WERI-Rb-1 (cell line): Measurements from ENCODE around the gene KLF5.
"Not testable (repeated sequence)": the region's sequence is repeated elsewhere in the genome, so short reads cannot be mapped to it uniquely, and the experiment has no call there.

Experiments
- DNase-seq: peaks from one replicate; pipeline ENCODE4 v3.0.0-alpha.2; 2020
- H3K27ac ChIP-seq: fragments of 250-450 bp; sonication (Bioruptor Pico); 2 replicates; pipeline ENCODE4 v1.5.1; 2020; ENCODE audit warnings: mild to moderate bottlenecking, moderate library complexity
- H3K27me3 ChIP-seq: fragments of 250-450 bp; sonication (Bioruptor Pico); 2 replicates; pipeline ENCODE4 v1.5.1; 2021; ENCODE audit warnings: mild to moderate bottlenecking, low read depth, moderate library complexity; ENCODE audit not compliant: insufficient read depth, severe bottlenecking
- H3K36me3 ChIP-seq: fragments of 250-450 bp; sonication (Bioruptor Pico); 2 replicates; pipeline ENCODE4 v1.5.1; 2020; ENCODE audit warnings: mild to moderate bottlenecking, moderate library complexity
- H3K4me3 ChIP-seq: 2 replicates; pipeline ENCODE4 v1.5.1; 2011; ENCODE audit warnings: low read depth, mild to moderate bottlenecking, control low read depth, low read length
- H3K9me3 ChIP-seq: fragments of 250-450 bp; sonication (Bioruptor Pico); 2 replicates; pipeline ENCODE4 v1.5.1; 2021; ENCODE audit warnings: mild to moderate bottlenecking, moderate library complexity; ENCODE audit not compliant: severe bottlenecking
- TF ChIP-seq, protein P1 (sequence below): IDR thresholded peaks from 2 replicates; pipeline ENCODE4 v1.5.1; 2011; ENCODE audit warnings: low read depth, mild to moderate bottlenecking, control low read depth, inconsistent platforms, low read length

The KLF5 gene

DNA sequence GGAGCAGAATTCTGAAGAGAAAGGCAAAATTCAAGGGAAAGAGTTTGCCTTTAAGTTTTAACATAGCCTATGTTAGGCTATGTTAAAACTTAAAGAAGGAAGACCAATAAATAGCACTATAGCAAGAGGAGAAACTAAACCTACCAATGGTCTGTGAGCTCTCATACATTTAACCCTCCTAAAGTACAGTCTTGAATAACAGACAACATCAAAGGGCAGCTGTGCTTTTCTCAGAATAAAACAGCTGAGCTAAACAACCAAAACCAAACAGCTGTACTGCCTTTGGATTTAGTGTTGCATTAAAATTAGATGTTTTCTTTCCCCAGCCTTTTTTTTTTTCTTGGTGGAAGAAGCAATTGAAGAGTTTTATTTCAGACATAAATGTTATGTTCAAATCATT lies 34.0 kb downstream of the KLF5 start:
- no peaks in the 10 kb centered on the region for H3K36me3 ChIP-seq
- no peak overlapping the region for H3K4me3 ChIP-seq
- no peak for DNase-seq
- no peaks in the 10 kb centered on the region for H3K9me3 ChIP-seq
- no peak overlapping the region for H3K27ac ChIP-seq
- TF ChIP-seq, protein P1, sequence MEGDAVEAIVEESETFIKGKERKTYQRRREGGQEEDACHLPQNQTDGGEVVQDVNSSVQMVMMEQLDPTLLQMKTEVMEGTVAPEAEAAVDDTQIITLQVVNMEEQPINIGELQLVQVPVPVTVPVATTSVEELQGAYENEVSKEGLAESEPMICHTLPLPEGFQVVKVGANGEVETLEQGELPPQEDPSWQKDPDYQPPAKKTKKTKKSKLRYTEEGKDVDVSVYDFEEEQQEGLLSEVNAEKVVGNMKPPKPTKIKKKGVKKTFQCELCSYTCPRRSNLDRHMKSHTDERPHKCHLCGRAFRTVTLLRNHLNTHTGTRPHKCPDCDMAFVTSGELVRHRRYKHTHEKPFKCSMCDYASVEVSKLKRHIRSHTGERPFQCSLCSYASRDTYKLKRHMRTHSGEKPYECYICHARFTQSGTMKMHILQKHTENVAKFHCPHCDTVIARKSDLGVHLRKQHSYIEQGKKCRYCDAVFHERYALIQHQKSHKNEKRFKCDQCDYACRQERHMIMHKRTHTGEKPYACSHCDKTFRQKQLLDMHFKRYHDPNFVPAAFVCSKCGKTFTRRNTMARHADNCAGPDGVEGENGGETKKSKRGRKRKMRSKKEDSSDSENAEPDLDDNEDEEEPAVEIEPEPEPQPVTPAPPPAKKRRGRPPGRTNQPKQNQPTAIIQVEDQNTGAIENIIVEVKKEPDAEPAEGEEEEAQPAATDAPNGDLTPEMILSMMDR: no peak
- no peaks in the 10 kb centered on the region for H3K27me3 ChIP-seq

DNA sequence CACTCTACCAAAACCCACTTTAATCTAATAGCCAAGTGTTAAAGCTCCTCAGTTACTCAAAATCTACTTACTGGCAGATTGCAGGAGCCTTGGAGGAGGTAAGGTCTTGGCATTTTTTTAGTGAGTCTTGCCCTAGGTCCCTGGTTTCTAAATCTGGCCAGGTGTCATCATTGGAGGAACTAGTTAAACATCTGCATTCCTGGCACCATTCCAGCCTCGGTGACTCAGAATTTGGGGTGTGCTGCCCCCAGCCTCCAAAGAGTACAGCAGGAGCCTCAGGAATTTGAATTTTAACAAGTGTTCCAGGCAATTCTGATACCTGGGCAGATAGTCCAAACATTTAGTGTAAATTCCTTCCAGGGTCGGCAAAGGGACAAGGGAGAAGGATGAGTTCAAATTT lies 37.4 kb downstream of the KLF5 start:
- no peak overlapping the region for H3K27ac ChIP-seq
- H3K4me3 ChIP-seq: no peak overlapping the region
- no peaks in the 10 kb centered on the region for H3K27me3 ChIP-seq
- no peak for DNase-seq
- TF ChIP-seq, protein P1: no peak
- no peaks in the 10 kb centered on the region for H3K9me3 ChIP-seq
- H3K36me3 ChIP-seq: no peaks in the 10 kb centered on the region

DNA sequence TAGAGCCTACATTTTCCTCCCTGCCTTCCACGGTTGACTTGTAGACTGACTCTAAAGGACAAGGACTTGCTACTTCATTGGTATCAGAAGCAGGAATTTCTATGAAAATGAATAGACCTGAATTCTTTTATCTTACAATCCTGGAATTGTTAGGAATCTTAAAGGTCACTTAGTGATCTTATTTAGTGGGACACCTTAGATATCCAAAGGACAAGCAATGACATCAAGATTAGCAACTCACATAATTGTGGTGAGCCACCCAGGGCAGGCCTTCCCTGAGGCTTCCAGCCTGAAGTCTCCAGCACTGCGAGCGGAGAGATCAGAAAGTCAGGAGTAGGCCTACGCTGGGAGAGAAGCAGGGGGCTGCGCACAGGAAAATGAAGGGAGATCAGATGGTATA lies 37.8 kb downstream of the KLF5 start:
- H3K4me3 ChIP-seq: no peak overlapping the region
- no peak for DNase-seq
- H3K9me3 ChIP-seq: no peaks in the 10 kb centered on the region
- no peak overlapping the region for H3K27ac ChIP-seq
- TF ChIP-seq, protein P1: no peak
- no peaks in the 10 kb centered on the region for H3K36me3 ChIP-seq
- no peaks in the 10 kb centered on the region for H3K27me3 ChIP-seq

DNA sequence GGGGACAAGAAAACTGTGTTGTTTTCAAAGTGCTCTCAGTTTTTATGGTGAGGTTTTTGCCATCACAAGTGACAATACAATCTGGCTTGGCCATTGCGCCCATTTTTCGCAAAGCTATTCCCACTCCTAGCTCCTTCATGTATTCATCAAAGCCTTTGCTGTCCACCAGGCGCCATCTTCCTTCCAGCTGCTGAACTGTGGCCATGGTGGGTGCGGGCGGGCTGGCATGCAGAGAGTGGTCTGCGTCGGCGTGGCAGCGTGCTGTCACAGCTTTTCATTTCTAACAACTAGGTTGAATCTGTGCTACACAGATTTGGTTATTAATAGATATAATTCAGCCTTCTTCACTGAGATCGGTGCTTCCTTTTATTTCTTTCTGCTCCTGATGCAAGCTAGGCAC lies 42.0 kb downstream of the KLF5 start:
- not testable (repeated sequence) for H3K27ac ChIP-seq, DNase-seq

DNA sequence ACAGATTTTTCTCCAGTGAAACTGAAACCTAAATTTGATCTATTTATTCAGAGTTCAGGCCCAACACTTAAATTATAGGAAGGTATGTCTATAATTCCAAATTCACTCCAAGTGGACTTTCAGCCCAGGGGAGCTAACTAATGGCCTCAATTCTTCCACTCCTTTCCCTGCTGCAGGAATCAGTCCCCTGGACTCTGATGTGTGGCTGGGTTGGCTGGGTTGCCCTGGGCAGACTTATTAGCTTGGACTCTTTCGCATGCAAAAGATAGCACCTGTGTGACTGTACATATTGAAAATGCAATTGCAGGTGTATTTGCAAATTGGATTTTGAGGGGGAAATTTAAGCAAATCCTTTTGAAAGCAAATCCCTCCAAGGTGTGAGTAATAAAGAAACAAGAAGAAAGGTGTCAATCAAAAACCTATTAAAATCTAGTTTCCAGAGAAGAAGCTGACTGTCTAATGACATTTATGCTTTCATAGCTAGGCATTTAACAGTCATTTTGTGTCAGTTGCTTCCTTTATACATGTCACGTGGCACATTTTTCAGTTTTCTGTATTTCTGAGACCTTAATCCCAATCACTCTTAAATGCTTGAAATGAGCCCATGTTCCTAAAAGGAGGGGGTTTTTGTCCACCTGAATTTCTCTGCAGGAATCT lies 42.7 kb downstream of the KLF5 start:
- Histone ChIP-seq H3K36me3 (no peaks in the 10 kb centered on the region), H3K9me3 (no peaks in the 10 kb centered on the region), H3K27me3 (no peaks in the 10 kb centered on the region)

More for the DNA sequence above, 42.0 kb downstream of the KLF5 start:
- H3K27me3 ChIP-seq, H3K9me3 ChIP-seq, H3K36me3 ChIP-seq, H3K4me3 ChIP-seq: not testable (repeated sequence)

DNA sequence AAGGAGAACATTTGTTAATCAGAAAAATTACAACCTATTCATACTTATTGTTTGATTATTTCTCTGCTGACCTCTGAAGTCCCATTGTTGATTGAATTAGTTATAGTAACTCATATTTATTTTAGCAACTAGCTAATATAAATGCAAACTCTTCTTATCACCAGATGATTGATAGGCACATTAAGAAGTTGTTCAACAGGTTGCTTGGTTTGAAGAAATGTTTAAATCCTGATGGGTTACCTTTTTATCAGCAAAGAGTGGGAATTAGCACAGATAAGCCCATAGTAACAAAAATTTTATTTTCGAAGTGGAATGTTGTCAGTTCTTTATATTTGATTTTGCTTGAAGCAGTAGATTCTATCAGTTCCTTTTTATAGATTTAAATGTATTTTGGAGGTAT lies 44.4 kb downstream of the KLF5 start:
- Histone ChIP-seq H3K27ac (no peak overlapping the region), H3K9me3 (no peaks in the 10 kb centered on the region), H3K36me3 (no peaks in the 10 kb centered on the region), H3K4me3 (no peak overlapping the region), H3K27me3 (no peaks in the 10 kb centered on the region)
- TF ChIP-seq, protein P1: no peak
- DNase-seq: no peak

More for the DNA sequence above, 42.7 kb downstream of the KLF5 start:
- H3K4me3 ChIP-seq: no peak overlapping the region
- TF ChIP-seq, protein P1: no peak
- H3K27ac ChIP-seq: no peak overlapping the region
- no peak for DNase-seq
